ENCODE data around the gene ASPSCR1. TPM values are rescaled to one million over a fixed set of nuclear protein-coding genes. Genes with fewer than 3 reads are reported as not detected.

ASPSCR1 gene
- total RNA-seq, 6 donors from 2014 or later, result 26.0 to 96.4 (median 56.1) TPM

- Histone ChIP-seq H3K9me3 (no peaks in the 10 kb centered on the region), H3K27ac (no peak overlapping the region), H3K36me3 (peaks cover 0 to 13% (median 1%) of the 10 kb centered on the region in 4 donors), H3K27me3 (peaks cover 0 to 5% (median 1%) of the 10 kb centered on the region in 4 donors), H3K4me3 (no peak overlapping the region), H3K4me1 (peaks cover 32 to 52% (median 39%) of the 10 kb centered on the region in 4 donors)
- TF ChIP-seq POLR2A (IDR thresholded peaks at IDR 0.05) (no peak), EP300 (IDR thresholded peaks at IDR 0.05) (no peak)
- peak in 1 of 2 donors; percentile 71 for DNase-seq
- no peak for ATAC-seq (ENCODE audit: low FRiP score in 2 of 2)
- 92 to 95% methylated on average over 26 to 37 of the region's 38 CpGs for WGBS, 2 donors
These were observed 56.1 kb downstream of the ASPSCR1 start for GRCh38 chr17:82033359-82034085.

- Histone ChIP-seq H3K27me3 (peaks cover 0 to 5% (median 1%) of the 10 kb centered on the region in 4 donors), H3K4me3 (no peak overlapping the region), H3K4me1 (peaks cover 32 to 52% (median 40%) of the 10 kb centered on the region in 4 donors), H3K9me3 (no peaks in the 10 kb centered on the region), H3K27ac (no peak overlapping the region), H3K36me3 (peaks cover 0 to 13% (median 0%) of the 10 kb centered on the region in 4 donors)
- DNase-seq, result peak in 1 of 2 donors; percentile 66
- TF ChIP-seq POLR2AphosphoS5 (IDR thresholded peaks at IDR 0.05) (no peak), EP300 (IDR thresholded peaks at IDR 0.05) (no peak), POLR2A (IDR thresholded peaks at IDR 0.05) (no peak)
- TF ChIP-seq, protein P1, sequence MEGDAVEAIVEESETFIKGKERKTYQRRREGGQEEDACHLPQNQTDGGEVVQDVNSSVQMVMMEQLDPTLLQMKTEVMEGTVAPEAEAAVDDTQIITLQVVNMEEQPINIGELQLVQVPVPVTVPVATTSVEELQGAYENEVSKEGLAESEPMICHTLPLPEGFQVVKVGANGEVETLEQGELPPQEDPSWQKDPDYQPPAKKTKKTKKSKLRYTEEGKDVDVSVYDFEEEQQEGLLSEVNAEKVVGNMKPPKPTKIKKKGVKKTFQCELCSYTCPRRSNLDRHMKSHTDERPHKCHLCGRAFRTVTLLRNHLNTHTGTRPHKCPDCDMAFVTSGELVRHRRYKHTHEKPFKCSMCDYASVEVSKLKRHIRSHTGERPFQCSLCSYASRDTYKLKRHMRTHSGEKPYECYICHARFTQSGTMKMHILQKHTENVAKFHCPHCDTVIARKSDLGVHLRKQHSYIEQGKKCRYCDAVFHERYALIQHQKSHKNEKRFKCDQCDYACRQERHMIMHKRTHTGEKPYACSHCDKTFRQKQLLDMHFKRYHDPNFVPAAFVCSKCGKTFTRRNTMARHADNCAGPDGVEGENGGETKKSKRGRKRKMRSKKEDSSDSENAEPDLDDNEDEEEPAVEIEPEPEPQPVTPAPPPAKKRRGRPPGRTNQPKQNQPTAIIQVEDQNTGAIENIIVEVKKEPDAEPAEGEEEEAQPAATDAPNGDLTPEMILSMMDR (IDR thresholded peaks at IDR 0.05), result no peak
- no peak for ATAC-seq (ENCODE audit: low FRiP score in 2 of 2)
- 85 to 91% methylated on average over 21 to 23 of the region's 23 CpGs for WGBS, 2 donors
These were observed 57.1 kb downstream of the ASPSCR1 start for GRCh38 chr17:82034371-82035011.

DNA sequence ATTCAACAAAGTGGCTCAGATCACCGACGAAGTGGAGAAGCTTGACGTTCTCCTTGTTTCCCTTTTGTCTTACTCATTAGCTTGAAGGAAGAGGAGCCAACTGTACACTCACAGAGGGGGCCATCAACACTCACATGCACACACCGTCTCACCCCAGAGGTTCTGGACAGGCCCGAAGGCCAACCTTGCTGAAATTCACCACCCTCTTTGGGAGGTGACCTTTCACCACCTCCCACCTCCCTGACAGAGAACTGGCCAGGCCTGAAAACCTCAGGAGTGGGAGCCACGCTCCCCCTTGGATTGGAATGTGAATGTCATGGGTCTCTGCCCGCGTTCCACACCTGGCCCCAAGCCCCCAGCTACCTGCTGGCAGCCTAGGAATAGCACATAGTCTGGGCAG lies 58.1 kb downstream of the ASPSCR1 start:
- Histone ChIP-seq H3K36me3 (peaks cover 0 to 13% (median 0%) of the 10 kb centered on the region in 4 donors), H3K4me3 (no peak overlapping the region), H3K27me3 (peaks cover 0 to 5% (median 1%) of the 10 kb centered on the region in 4 donors), H3K9me3 (no peaks in the 10 kb centered on the region), H3K4me1 (peaks cover 26 to 44% (median 32%) of the 10 kb centered on the region in 4 donors), H3K27ac (no peak overlapping the region)
- 81 to 91% methylated on average over 7 to 8 of the region's 8 CpGs for WGBS, 2 donors
- ATAC-seq (ENCODE audit: low FRiP score in 2 of 2) (no peak), DNase-seq (no peak)
- TF ChIP-seq EP300 (IDR thresholded peaks at IDR 0.05) (no peak), POLR2AphosphoS5 (IDR thresholded peaks at IDR 0.05) (no peak), POLR2A (IDR thresholded peaks at IDR 0.05) (no peak)
- TF ChIP-seq, protein P1 (IDR thresholded peaks at IDR 0.05), result no peak

DNA sequence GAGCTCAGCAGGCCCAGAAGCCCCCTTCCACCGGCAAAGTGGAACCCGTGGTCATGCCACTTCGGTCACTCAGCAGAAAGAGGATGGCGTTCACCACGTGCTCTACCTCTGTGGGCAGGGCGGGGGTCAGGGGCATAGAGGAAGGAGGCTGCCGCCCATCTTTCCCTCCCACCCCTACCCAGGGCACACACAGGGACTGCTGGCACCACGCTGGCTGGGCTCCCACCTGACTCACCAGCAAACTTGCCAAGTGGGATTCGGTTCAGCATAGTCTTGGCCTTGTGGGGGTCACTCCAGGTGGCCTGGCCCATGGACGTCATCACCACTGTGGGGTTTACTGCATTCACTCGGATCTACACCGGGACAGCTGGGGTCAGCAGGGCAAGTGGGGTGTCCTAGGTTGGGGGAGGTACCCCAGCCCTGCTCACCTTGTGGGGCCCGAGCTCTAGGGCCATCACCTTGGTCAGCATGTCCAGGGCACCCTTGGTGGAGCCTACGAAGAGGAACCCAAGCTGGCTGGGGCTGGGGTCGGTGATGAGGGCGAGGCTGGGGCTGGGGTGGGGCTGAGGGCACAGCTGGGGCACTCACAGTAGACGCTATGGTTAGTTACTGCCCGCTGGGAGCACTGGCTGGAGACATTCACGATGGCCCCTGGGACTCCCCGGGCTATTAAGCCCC lies 58.7 kb downstream of the ASPSCR1 start:
- DNase-seq, result peak in 1 of 2 donors; percentile 46
- Histone ChIP-seq H3K4me1 (peaks cover 21 to 38% (median 26%) of the 10 kb centered on the region in 4 donors), H3K27me3 (peaks cover 0 to 5% (median 1%) of the 10 kb centered on the region in 4 donors), H3K27ac (peak overlapping the region in 3 of 4 donors; percentile 90 to 94 (median 90)), H3K4me3 (peak overlapping the region; percentile 64 to 78 (median 74)), H3K36me3 (peaks cover 0 to 13% (median 0%) of the 10 kb centered on the region in 4 donors), H3K9me3 (no peaks in the 10 kb centered on the region)
- WGBS, 2 donors, result 87 to 94% methylated on average over 9 to 19 of the region's 20 CpGs
- TF ChIP-seq, protein P1 (IDR thresholded peaks at IDR 0.05), result no peak
- TF ChIP-seq POLR2A (IDR thresholded peaks at IDR 0.05), result no peak
- no peak for TF ChIP-seq POLR2AphosphoS5 (IDR thresholded peaks at IDR 0.05)
- TF ChIP-seq EP300 (IDR thresholded peaks at IDR 0.05), result no peak
- no peak for ATAC-seq (ENCODE audit: low FRiP score in 2 of 2)

All from upper lobe of left lung (tissue), 6 donors.